Endothelial cell of umbilical vein (primary cell): ENCODE measurements around the gene LGALS3BP. TPM values are rescaled to one million over a fixed set of nuclear protein-coding genes. Genes with fewer than 3 reads are reported as not detected.

ENCODE experiments used
- BruUV-seq: library from RNA; stranded (reverse); fragments of 400-500 nt; replicated peaks from 2 replicates; lab custom pipeline; 2021; lab: Mats Ljungman, UMichigan
- CTCF ChIA-PET: fragments of 300-600, 350-600 bp; sonication (Branson Sonifier 250); formaldehyde crosslinking; loops from one replicate; lab custom pipeline; 2021; ENCODE audit warnings: antibody characterized with exemption, inconsistent platforms; lab: Charles Lee
- POLR2A ChIA-PET: fragments of 300-600, 350-600 bp; sonication (Branson Sonifier 250); formaldehyde crosslinking; loops from one replicate; lab custom pipeline; 2021; ENCODE audit warnings: antibody characterized with exemption, inconsistent platforms; lab: Charles Lee
- DNase-seq: peaks from one replicate; pipeline ENCODE4 v3.0.0-alpha.2; 2011; ENCODE audit warnings: low read depth, low spot score
- FAIRE-seq: peaks from 2 replicates; lab custom pipeline; 2011; peaks lifted over from hg19 to GRCh38; lab: Jason Lieb, UNC
- H2AFZ ChIP-seq: 2 replicates; pipeline ENCODE4 v1.6.0; 2012; ENCODE audit warnings: low read depth, low read length, control low read depth, inconsistent platforms
- H3K27ac ChIP-seq: 2 replicates; pipeline ENCODE4 v1.5.1; 2011; ENCODE audit warnings: low read depth, mild to moderate bottlenecking, control low read depth, low read length, moderate library complexity; ENCODE audit not compliant: insufficient read depth
- H3K27me3 ChIP-seq, 2 experiments: 2 replicates each; pipeline versions ENCODE4 v1.6.0 to v1.6.1; 2011; ENCODE audit warnings: low read length in 2 of 2, mixed read lengths in 1 of 2; ENCODE audit not compliant: control insufficient read depth in 2 of 2, insufficient read depth in 2 of 2
- H3K36me3 ChIP-seq, 2 experiments: 2 replicates in 1 of 2; 3 replicates in 1 of 2; pipeline ENCODE4 v1.5.1; 2011; ENCODE audit warnings: low read length in 2 of 2, mild to moderate bottlenecking in 1 of 2, moderate library complexity in 1 of 2; ENCODE audit not compliant: control insufficient read depth in 2 of 2, insufficient read depth in 2 of 2; ENCODE audit errors: extremely low read depth in 1 of 2
- H3K4me1 ChIP-seq: 3 replicates; pipeline ENCODE4 v1.5.1; 2011; ENCODE audit warnings: mild to moderate bottlenecking, low read length; ENCODE audit not compliant: control insufficient read depth, insufficient read depth; ENCODE audit errors: extremely low read depth
- H3K4me2 ChIP-seq: 2 replicates; pipeline ENCODE4 v1.6.1; 2011; ENCODE audit warnings: low read length, control low read depth, mixed read lengths; ENCODE audit not compliant: insufficient read depth
- H3K4me3 ChIP-seq, 3 experiments: fragments of 200-600 bp in 1 of 3; sonication (generic), shearing (Covaris generic) in 1 of 3; replicated peaks in 1 of 3; 2 replicates each; pipeline ENCODE4 v1.5.1; 2011 to 2016; ENCODE audit warnings: control low read depth in 3 of 3, low read length in 3 of 3, mild to moderate bottlenecking in 2 of 3, inconsistent platforms in 1 of 3, low read depth in 1 of 3, moderate library complexity in 1 of 3; ENCODE audit not compliant: insufficient read depth in 1 of 3
- H3K79me2 ChIP-seq: 2 replicates; pipeline ENCODE4 v1.6.0; 2012; ENCODE audit warnings: low read length, inconsistent platforms; ENCODE audit not compliant: control insufficient read depth, insufficient read depth
- H3K9ac ChIP-seq: replicated peaks from 2 replicates; pipeline ENCODE3; 2011; ENCODE audit warnings: low read length, control low read depth; ENCODE audit not compliant: insufficient read depth; ENCODE audit errors: extremely low read depth
- H3K9me1 ChIP-seq: replicated peaks from 3 replicates; pipeline ENCODE4 v1.6.0; 2011; ENCODE audit warnings: mild to moderate bottlenecking, low read length; ENCODE audit not compliant: control insufficient read depth, insufficient read depth; ENCODE audit errors: extremely low read depth
- H3K9me3 ChIP-seq: replicated peaks from 2 replicates; pipeline ENCODE4 v1.5.1; 2012; ENCODE audit warnings: low read length, inconsistent platforms; ENCODE audit not compliant: control insufficient read depth, insufficient read depth
- H4K20me1 ChIP-seq: replicated peaks from 2 replicates; pipeline ENCODE3; 2011; ENCODE audit warnings: mild to moderate bottlenecking, low read length; ENCODE audit not compliant: control insufficient read depth, insufficient read depth; ENCODE audit errors: extremely low read depth
- CTCF ChIP-seq, 2 donors: IDR thresholded peaks; 1 replicate in 1 of 2; 2 replicates in 1 of 2; pipeline ENCODE4 v1.5.1; 2011; ENCODE audit warnings: low read length in 2 of 2, mild to moderate bottlenecking in 2 of 2, moderate library complexity in 2 of 2, control low read depth in 1 of 2, inconsistent platforms in 1 of 2, low read depth in 1 of 2; ENCODE audit not compliant: insufficient read depth in 1 of 2; ENCODE audit errors: extremely low read depth in 1 of 2
- EZH2 ChIP-seq: IDR thresholded peaks from 2 replicates; pipeline ENCODE4 v1.6.1; 2012; ENCODE audit warnings: borderline replicate concordance, low read depth, mild to moderate bottlenecking, moderate library complexity, low read length, inconsistent platforms; ENCODE audit not compliant: severe bottlenecking
- FOS ChIP-seq: IDR thresholded peaks from 2 replicates; pipeline ENCODE4 v1.6.1; 2011; ENCODE audit warnings: mild to moderate bottlenecking, low read length, moderate library complexity, borderline replicate concordance; ENCODE audit not compliant: insufficient read depth
- GATA2 ChIP-seq: IDR thresholded peaks from 2 replicates; pipeline ENCODE4 v1.7.0; 2011; ENCODE audit warnings: low read depth, mild to moderate bottlenecking, moderate library complexity, mixed read lengths, low read length; ENCODE audit not compliant: insufficient read length, insufficient read depth
- JUN ChIP-seq: IDR thresholded peaks from 2 replicates; pipeline ENCODE4 v1.6.1; 2011; ENCODE audit warnings: borderline replicate concordance, low read depth; ENCODE audit not compliant: insufficient read length, insufficient read depth
- MAX ChIP-seq: IDR thresholded peaks from 2 replicates; pipeline ENCODE4 v1.6.1; 2011; ENCODE audit not compliant: insufficient read depth, insufficient read length
- MYC ChIP-seq: IDR thresholded peaks from one replicate; pipeline ENCODE4 v1.6.1; 2011; ENCODE audit warnings: mild to moderate bottlenecking, low read depth, low read length
- POLR2A ChIP-seq: IDR thresholded peaks from 2 replicates; pipeline ENCODE4 v1.6.1; 2012; ENCODE audit warnings: low read depth, mild to moderate bottlenecking, control low read depth, low read length
- POLR2AphosphoS5 ChIP-seq: IDR thresholded peaks from 2 replicates; pipeline ENCODE4 v1.6.1; 2012; ENCODE audit warnings: low read depth, mild to moderate bottlenecking, control low read depth, low read length, moderate library complexity; ENCODE audit not compliant: insufficient read depth
- dilution Hi-C: fragments of 300-500 bp; cut with MboI; formaldehyde crosslinking; loops from one replicate; pipeline ENCODE4 v1.15.0; 2019; ENCODE audit warnings: low sequenced_read_pairs; ENCODE audit not compliant: extremely low pct_ligation_motif_present
- intact Hi-C: fragments of 100-400 bp; cut with micrococcal nuclease; formaldehyde crosslinking; loops from one replicate; pipeline ENCODE4 v1.10.0; 2022
- polyA plus RNA-seq, 4 experiments: library from polyadenylated mRNA; depleted of rRNA in 3 of 4; stranded (reverse) in 3 of 4; unstranded in 1 of 4; fragments of >200 nt; gene quantifications; 2 replicates each; pipeline versions ENCODE4 v1.2.1 to v1.2.3, GENCODE V29; 2011 to 2012; ENCODE audit warnings: missing spikeins in 1 of 4
- total RNA-seq: library from RNA; stranded (reverse); gene quantifications from 2 replicates; pipeline ENCODE4 v1.2.3, GENCODE V29; 2021

LGALS3BP gene
- total and polyA plus RNA-seq, 2 donors (not counting 3 experiments of a cell fraction or from before 2014, with no cell fraction given): 0.77 to 1.3 TPM

- peak overlapping the region; percentile 42 for H2AFZ ChIP-seq
- H3K79me2 ChIP-seq: no peaks in the 10 kb centered on the region
- no peaks in the 10 kb centered on the region for H3K27me3 ChIP-seq
- ChIA-PET CTCF (interaction anchor here (0.9 to 1.8 kb wide), 3 partner anchors 32 to 74 kb away, joined by 3 to 6 read pairs (median 5); no protein-coding TSS in a partner anchor), POLR2A (no interaction called here)
- H4K20me1 ChIP-seq: no peaks in the 10 kb centered on the region
- no peak for TF ChIP-seq EZH2
- TF ChIP-seq POLR2AphosphoS5: no peak
- TF ChIP-seq JUN: no peak
- TF ChIP-seq CTCF (IDR thresholded peaks at IDR 0.05; ENCODE audit: extremely low read depth in 1 of 2, insufficient read depth in 1 of 2, low read depth in 1 of 2, low read length in 2 of 2): no peak
- peak; percentile 55 for DNase-seq
- H3K9me1 ChIP-seq: no peaks in the 10 kb centered on the region
- no peak overlapping the region for H3K27ac ChIP-seq
- FAIRE-seq: peak; percentile 59
- no peak overlapping the region for H3K4me2 ChIP-seq
- H3K9ac ChIP-seq: no peak overlapping the region
- dilution Hi-C loops: no loop called here
- no peak overlapping the region for H3K4me3 ChIP-seq
- H3K36me3 ChIP-seq: no peaks in the 10 kb centered on the region
- intact Hi-C loops: loop anchor here (1.0 kb wide), 1 partner anchor 32 kb away; no protein-coding TSS in a partner anchor
- H3K4me1 ChIP-seq: peaks cover 19% of the 10 kb centered on the region
- no peaks in the 10 kb centered on the region for H3K9me3 ChIP-seq
- BruUV-seq: no TSS peak
These were observed 40.1 kb downstream of the LGALS3BP start for GRCh38 chr17:78939615-78940014.

- no peak for TF ChIP-seq GATA2
- no peak for TF ChIP-seq MAX
- TF ChIP-seq POLR2AphosphoS5: no peak
- TF ChIP-seq CTCF (IDR thresholded peaks at IDR 0.05; ENCODE audit: extremely low read depth in 1 of 2, insufficient read depth in 1 of 2, low read depth in 1 of 2, low read length in 2 of 2): no peak
- no peak for TF ChIP-seq FOS
- no peak for TF ChIP-seq MYC
- TF ChIP-seq POLR2A: no peak
- TF ChIP-seq JUN: no peak
- TF ChIP-seq EZH2: no peak
- no peak overlapping the region for H3K9ac ChIP-seq
- dilution Hi-C loops: no loop called here
- ChIA-PET POLR2A (no interaction called here), CTCF (interaction anchor here (0.8 kb wide), 1 partner anchor 72 kb away, joined by 3 read pairs; no protein-coding TSS in a partner anchor)
- H4K20me1 ChIP-seq: no peaks in the 10 kb centered on the region
- no peak overlapping the region for H3K4me3 ChIP-seq
- no peak overlapping the region for H3K27ac ChIP-seq
- FAIRE-seq: no peak
- no peaks in the 10 kb centered on the region for H3K9me1 ChIP-seq
- no peak overlapping the region for H3K4me2 ChIP-seq
- no peak overlapping the region for H2AFZ ChIP-seq
- peaks cover 36% of the 10 kb centered on the region for H3K4me1 ChIP-seq
- intact Hi-C loops: no loop called here
- no peaks in the 10 kb centered on the region for H3K79me2 ChIP-seq
- BruUV-seq: no TSS peak
- H3K36me3 ChIP-seq: no peaks in the 10 kb centered on the region
- no peaks in the 10 kb centered on the region for H3K9me3 ChIP-seq
- H3K27me3 ChIP-seq: no peaks in the 10 kb centered on the region
- DNase-seq: no peak
These were observed 42.2 kb downstream of the LGALS3BP start for GRCh38 chr17:78937561-78937960.
